Renal cortex interstitium (tissue), 11 donors: Measurements from ENCODE around the gene RNU1-4. TPM values are rescaled to one million over a fixed set of nuclear protein-coding genes. Genes with fewer than 3 reads are reported as not detected.
"Not testable (repeated sequence)": the region's sequence is repeated elsewhere in the genome, so short reads cannot be mapped to it uniquely, and the experiment has no call there.

Source experiments
- DNase-seq, 11 donors: peaks; one replicate each; pipeline ENCODE4 v3.0.0-alpha.2; 2013; ENCODE audit warnings: low read depth in 9 of 11, low spot score in 4 of 11; ENCODE audit errors: extremely low read depth in 1 of 11
- polyA plus RNA-seq, 3 donors: library from polyadenylated mRNA; unstranded; fragments of 120-200 nt; gene quantifications; one replicate each; pipeline ENCODE4 v1.2.1, GENCODE V29; 2013; ENCODE audit not compliant: insufficient read length in 3 of 3

The RNU1-4 gene
- polyA plus RNA-seq, 3 donors, result 1.5 TPM; not detected in 2

- DNase-seq, result not testable (repeated sequence)
These were observed 19.5 kb downstream of the RNU1-4 start for GRCh38 chr1:16759650-16760455.

- DNase-seq, result not testable (repeated sequence)
These were observed 20.1 kb downstream of the RNU1-4 start for GRCh38 chr1:16760456-16760765.

- DNase-seq, result not testable (repeated sequence)
These were observed 20.5 kb downstream of the RNU1-4 start for GRCh38 chr1:16760801-16761200.

- peak in 6 of 11 donors; percentile 10 to 55 (median 16) for DNase-seq
These were observed 24.0 kb downstream of the RNU1-4 start for GRCh38 chr1:16764248-16764819.

GRCh38 chr1:16764820-16765655 lies 24.7 kb downstream of the RNU1-4 start:
- DNase-seq, result peak in 7 of 11 donors; percentile 25 to 77 (median 69)

- DNase-seq, result not testable (repeated sequence)
These were observed 25.7 kb downstream of the RNU1-4 start for GRCh38 chr1:16765731-16766605.

- DNase-seq, result peak in 1 of 11 donors; percentile 7
These were observed 26.5 kb downstream of the RNU1-4 start for GRCh38 chr1:16766689-16767256.

GRCh38 chr1:16770139-16770759 lies 29.9 kb downstream of the RNU1-4 start:
- peak in 6 of 11 donors; percentile 26 to 70 (median 34) for DNase-seq

- DNase-seq, result not testable (repeated sequence)
These were observed 30.7 kb downstream of the RNU1-4 start for GRCh38 chr1:16770896-16771446.

- peak in 6 of 11 donors; percentile 31 to 70 (median 47) for DNase-seq
These were observed 32.2 kb downstream of the RNU1-4 start for GRCh38 chr1:16772275-16773204.

- not testable (repeated sequence) for DNase-seq
These were observed 32.9 kb downstream of the RNU1-4 start for GRCh38 chr1:16773205-16773596.

- DNase-seq, result not testable (repeated sequence)
These were observed 33.4 kb downstream of the RNU1-4 start for GRCh38 chr1:16773723-16774122.

- DNase-seq, result not testable (repeated sequence)
These were observed 34.5 kb downstream of the RNU1-4 start for GRCh38 chr1:16774773-16775172.

- not testable (repeated sequence) for DNase-seq
These were observed 35.0 kb downstream of the RNU1-4 start for GRCh38 chr1:16775290-16775689.

- not testable (repeated sequence) for DNase-seq
These were observed 35.9 kb downstream of the RNU1-4 start for GRCh38 chr1:16776248-16776647.

GRCh38 chr1:16776835-16777234 lies 36.5 kb downstream of the RNU1-4 start:
- DNase-seq, result not testable (repeated sequence)

- not testable (repeated sequence) for DNase-seq
These were observed 37.5 kb downstream of the RNU1-4 start for GRCh38 chr1:16777821-16778220.
